HepG2 (cell line): ENCODE results near the gene BRAT1. TPM values are rescaled to one million over a fixed set of nuclear protein-coding genes. Genes with fewer than 3 reads are reported as not detected.

Experiments used
- ATAC-seq: fragments of 200-7000 bp; cut with Tn5 transposase; 3 replicates; pipeline ENCODE4 v1.9.1; 2020; ENCODE audit warnings: mild to moderate bottlenecking, moderate library complexity
- BruUV-seq: library from RNA; stranded (reverse); fragments of 400-500 nt; replicated peaks from 2 replicates; lab custom pipeline; 2021; lab: Mats Ljungman, UMichigan
- CTCF ChIA-PET: fragments of 300-600 bp; formaldehyde crosslinking; extraction: SDS; loops from one replicate; lab custom pipeline; 2021; ENCODE audit warnings: low total read pairs, inconsistent platforms, low intra/inter-chr PET ratio; lab: Yijun Ruan, JAX
- POLR2A ChIA-PET: fragments of 350-600 bp; sonication (Branson Sonifier 250); formaldehyde crosslinking; loops from one replicate; lab custom pipeline; 2020; ENCODE audit warnings: antibody characterized with exemption, inconsistent platforms; lab: Yijun Ruan, JAX
- DNase-seq: peaks from one replicate; pipeline ENCODE4 v3.0.0-alpha.2; 2015; ENCODE audit warnings: low spot score
- FAIRE-seq: peaks from 3 replicates; lab custom pipeline; 2011; peaks lifted over from hg19 to GRCh38; lab: Jason Lieb, UNC
- H2AFZ ChIP-seq: one replicate; pipeline ENCODE4 v1.6.1; 2011; ENCODE audit warnings: low read length, inconsistent platforms
- H3K27ac ChIP-seq: fragments of 300-600 bp; 3 replicates; pipeline ENCODE4 v1.8.0; 2011; ENCODE audit warnings: mixed run types, mild to moderate bottlenecking, mixed read lengths, low read length, inconsistent platforms; ENCODE audit not compliant: insufficient read depth; ENCODE audit errors: extremely low read length
- H3K27me3 ChIP-seq, 2 experiments: fragments of 200-600 bp in 1 of 2; 2 replicates in 1 of 2; 3 replicates in 1 of 2; pipeline versions ENCODE4 v1.6.0 to v1.8.0; 2011; ENCODE audit warnings: low read length in 2 of 2, mild to moderate bottlenecking in 2 of 2, moderate library complexity in 2 of 2, inconsistent platforms in 1 of 2; ENCODE audit not compliant: insufficient read depth in 2 of 2, control insufficient read depth in 1 of 2
- H3K36me3 ChIP-seq, 2 experiments: fragments of 200-600 bp in 1 of 2; replicated peaks in 1 of 2; 2 replicates in 1 of 2; 3 replicates in 1 of 2; pipeline versions ENCODE4 v1.5.1 to v1.8.0; 2011; ENCODE audit warnings: low read length in 2 of 2, inconsistent platforms in 1 of 2; ENCODE audit not compliant: insufficient read depth in 2 of 2, control insufficient read depth in 1 of 2
- H3K4me1 ChIP-seq: 2 replicates; pipeline ENCODE4 v1.5.1; 2012; ENCODE audit warnings: low read length, inconsistent platforms; ENCODE audit not compliant: insufficient read depth
- H3K4me2 ChIP-seq: 2 replicates; pipeline ENCODE4 v1.6.0; 2011; ENCODE audit warnings: low read depth, low read length, inconsistent platforms
- H3K4me3 ChIP-seq, 3 experiments: fragments of 200-600 bp in 1 of 3; sonication (generic), shearing (Covaris generic) in 1 of 3; replicated peaks in 1 of 3; 2 replicates each; pipeline ENCODE4 v1.5.1; 2011 to 2016; ENCODE audit warnings: low read length in 3 of 3, inconsistent platforms in 2 of 3, low read depth in 2 of 3, mild to moderate bottlenecking in 2 of 3, control low read depth in 1 of 3, mixed read lengths in 1 of 3; ENCODE audit not compliant: insufficient read depth in 1 of 3
- H3K79me2 ChIP-seq: one replicate; pipeline ENCODE4 v1.6.1; 2011; ENCODE audit warnings: low read length, inconsistent platforms; ENCODE audit not compliant: insufficient read depth
- H3K9ac ChIP-seq: 2 replicates; pipeline ENCODE4 v1.6.0; 2011; ENCODE audit warnings: mild to moderate bottlenecking, low read depth, low read length, inconsistent platforms; ENCODE audit not compliant: insufficient read depth
- H3K9me3 ChIP-seq: 2 replicates; pipeline ENCODE4 v1.5.1; 2012; ENCODE audit warnings: mild to moderate bottlenecking, low read length
- H4K20me1 ChIP-seq: 2 replicates; pipeline ENCODE4 v1.6.0; 2011; ENCODE audit warnings: inconsistent platforms, mild to moderate bottlenecking, low read length, moderate library complexity; ENCODE audit not compliant: insufficient read depth
- HMGXB3 ChIP-seq: sonication (generic); formaldehyde crosslinking; IDR thresholded peaks from 2 replicates; pipeline ENCODE4 v1.4.0; 2020; ENCODE audit warnings: missing genetic modification reagents, borderline replicate concordance
- SMYD3 ChIP-seq: sonication (generic); formaldehyde crosslinking; IDR thresholded peaks from 2 replicates; pipeline ENCODE4 v1.8.1; 2023; ENCODE audit warnings: mild to moderate bottlenecking, missing genetic modification reagents
- THAP7 ChIP-seq: sonication (generic); formaldehyde crosslinking; IDR thresholded peaks from 2 replicates; pipeline ENCODE4 v1.8.1; 2023; ENCODE audit warnings: mild to moderate bottlenecking, missing genetic modification reagents
- ZNF652 ChIP-seq: IDR thresholded peaks from 2 replicates; pipeline ENCODE4 v1.6.1; 2016; ENCODE audit warnings: low read depth, borderline replicate concordance
- ZNF713 ChIP-seq: sonication (generic); formaldehyde crosslinking; IDR thresholded peaks from 2 replicates; pipeline ENCODE4 v1.4.0; 2020; ENCODE audit warnings: mild to moderate bottlenecking, missing genetic modification reagents
- ZNF740 ChIP-seq: sonication (generic); formaldehyde crosslinking; IDR thresholded peaks from 2 replicates; pipeline ENCODE4 v1.4.0; 2020; ENCODE audit warnings: missing genetic modification reagents
- WGBS: methylation state at CpG from one replicate; pipeline ENCODE4 v1.1.6; 2017; ENCODE audit warnings: low lambda C conversion rate; 5-methylcytosine and 5-hydroxymethylcytosine counted together
- in situ Hi-C: cut with HindIII; loops from 2 replicates; pipeline ENCODE4 v1.10.0; 2017; ENCODE audit warnings: low pct_unique_long_range_greater_than_20kb; ENCODE audit not compliant: extremely low pct_ligation_motif_present
- intact Hi-C: fragments of 100-400 bp; cut with micrococcal nuclease; formaldehyde crosslinking; loops from one replicate; pipeline ENCODE4 v1.10.0; 2022; ENCODE audit not compliant: unreplicated experiment
- polyA plus RNA-seq, 8 experiments: library from polyadenylated mRNA; depleted of rRNA in 3 of 8; stranded (reverse) in 7 of 8; unstranded in 1 of 8; fragments of >200 nt; fragmentation: Illumina TruSeq in 4 of 8; extraction: Trizol in 4 of 8; gene quantifications; 2 replicates each; pipeline versions ENCODE4 v1.2.1 to v1.2.3, GENCODE V29; 2011 to 2016; ENCODE audit warnings: low read depth in 4 of 8, missing spikeins in 1 of 8, mixed read lengths in 1 of 8; ENCODE audit not compliant: insufficient read depth in 1 of 8
- total RNA-seq, 5 experiments: library from RNA; depleted of rRNA; stranded (reverse); fragments of >200 nt; fragmentation: Illumina TruSeq; extraction: Trizol; gene quantifications; 2 replicates each; pipeline ENCODE4 v1.2.3, GENCODE V29; 2016; ENCODE audit warnings: low read depth in 1 of 5

BRAT1 gene
- total and polyA plus RNA-seq, 2 of the 13 experiments (the other 11 are each of a cell fraction or from before 2014, with no cell fraction given), result 10.2 to 20.3 TPM

DNA sequence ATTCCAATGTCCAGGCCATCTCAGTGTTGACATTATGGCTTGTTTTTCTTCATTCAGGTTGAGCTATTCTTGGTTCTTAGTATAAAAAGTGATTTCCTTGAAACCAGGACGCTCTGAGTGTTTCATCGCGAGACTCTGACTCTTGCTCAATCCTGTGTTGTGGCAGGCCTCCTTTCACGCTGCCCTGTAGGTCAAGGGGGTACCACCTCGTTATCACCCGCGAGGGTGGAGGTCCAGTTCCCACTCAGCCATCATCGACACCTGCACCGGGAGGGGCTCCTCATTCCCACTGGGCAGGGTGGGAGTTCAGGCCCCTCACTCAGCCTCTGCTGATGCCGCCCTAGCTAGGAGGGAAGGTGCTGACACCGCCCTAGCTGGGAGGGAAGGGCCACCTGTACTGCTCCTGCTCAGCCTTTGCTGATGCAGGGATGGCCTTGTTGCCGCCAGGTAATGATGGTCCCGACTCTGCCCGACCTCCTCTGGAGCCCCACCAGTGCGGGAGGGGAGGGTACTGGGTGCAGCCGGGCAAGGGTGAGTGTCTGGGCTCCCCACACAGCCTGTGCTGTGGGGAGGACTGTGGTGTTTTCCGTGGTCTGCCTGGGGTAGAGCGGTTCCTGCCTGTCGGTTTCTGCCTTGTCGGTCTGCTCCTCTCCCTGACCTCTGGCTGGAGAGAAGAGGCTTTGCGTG, 19.9 kb upstream of the BRAT1 start:
- whole genome bisulfite sequencing, result 89% methylated on average over 19 of the region's 21 CpGs
- H3K36me3 ChIP-seq, result no peaks in the 10 kb centered on the region
- intact Hi-C loops, result no loop called here

More for the DNA sequence above, 19.9 kb upstream of the BRAT1 start:
- DNase-seq (no peak), FAIRE-seq (no peak), ATAC-seq (no peak)
- Histone ChIP-seq H4K20me1 (no peaks in the 10 kb centered on the region), H3K27ac (no peak overlapping the region), H3K4me2 (no peak overlapping the region), H3K4me3 (no peak overlapping the region), H2AFZ (no peak overlapping the region), H3K9me3 (no peaks in the 10 kb centered on the region), H3K79me2 (no peaks in the 10 kb centered on the region), H3K9ac (no peak overlapping the region), H3K27me3 (no peaks in the 10 kb centered on the region), H3K4me1 (no peaks in the 10 kb centered on the region)
- ChIA-PET CTCF (no interaction called here), POLR2A (no interaction called here)
- no TSS peak for BruUV-seq
- TF ChIP-seq ZNF740 (CRISPR knock-in tag), result no peak
- no peak for TF ChIP-seq THAP7 (CRISPR knock-in tag)
- no peak for TF ChIP-seq HMGXB3
- TF ChIP-seq ZNF713 (CRISPR knock-in tag), result no peak
- TF ChIP-seq ZNF652, result no peak
- TF ChIP-seq SMYD3 (CRISPR knock-in tag), result no peak
- TF ChIP-seq, all 625 proteins: peak for 0
- in situ Hi-C loops, result no loop called here
